Subcutaneous adipose tissue (tissue), 4 donors: ENCODE results near the gene HS1BP3. TPM values are rescaled to one million over a fixed set of nuclear protein-coding genes. Genes with fewer than 3 reads are reported as not detected.

Experiments used
- total RNA-seq, 4 donors: library from RNA; depleted of rRNA; stranded (reverse); fragments of >200 nt; gene quantifications; one replicate each; pipeline ENCODE4 v1.1.0, GENCODE V29; 2016
- TF ChIP-seq, protein P1 (sequence below): fragments of 450-650 bp; IDR thresholded peaks from one replicate; pipeline ENCODE4 v1.5.1; 2016; ENCODE audit warnings: low read depth, mild to moderate bottlenecking, control low read depth, antibody characterized with exemption, moderate library complexity

HS1BP3 gene
- total RNA-seq, 4 donors from 2014 or later = 12.6 to 37.6 (median 34.7) TPM

DNA sequence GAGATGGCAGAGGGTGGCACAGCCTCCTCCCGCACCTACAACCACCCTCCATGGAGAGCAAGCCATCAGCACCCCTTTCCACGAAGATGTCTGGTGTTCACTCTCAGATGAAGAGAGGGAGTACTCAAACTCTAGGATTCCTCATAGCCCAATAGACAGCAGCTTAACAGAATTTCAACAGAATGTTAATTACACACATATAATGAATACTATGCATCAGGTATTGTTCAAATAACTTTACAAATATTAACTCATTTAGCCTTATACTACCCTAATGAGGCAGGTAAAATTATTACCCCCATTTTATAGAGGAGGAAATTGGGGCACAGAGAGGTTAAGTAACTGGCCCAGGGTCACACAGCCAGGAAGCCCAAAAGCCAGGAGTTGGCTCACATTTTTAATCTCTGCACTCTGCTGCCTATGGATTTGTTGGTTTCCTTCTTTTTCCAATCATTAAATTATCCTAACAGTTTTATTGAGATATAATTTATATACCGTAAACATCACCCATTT, 39.0 kb downstream of the HS1BP3 start:
- TF ChIP-seq, protein P1, sequence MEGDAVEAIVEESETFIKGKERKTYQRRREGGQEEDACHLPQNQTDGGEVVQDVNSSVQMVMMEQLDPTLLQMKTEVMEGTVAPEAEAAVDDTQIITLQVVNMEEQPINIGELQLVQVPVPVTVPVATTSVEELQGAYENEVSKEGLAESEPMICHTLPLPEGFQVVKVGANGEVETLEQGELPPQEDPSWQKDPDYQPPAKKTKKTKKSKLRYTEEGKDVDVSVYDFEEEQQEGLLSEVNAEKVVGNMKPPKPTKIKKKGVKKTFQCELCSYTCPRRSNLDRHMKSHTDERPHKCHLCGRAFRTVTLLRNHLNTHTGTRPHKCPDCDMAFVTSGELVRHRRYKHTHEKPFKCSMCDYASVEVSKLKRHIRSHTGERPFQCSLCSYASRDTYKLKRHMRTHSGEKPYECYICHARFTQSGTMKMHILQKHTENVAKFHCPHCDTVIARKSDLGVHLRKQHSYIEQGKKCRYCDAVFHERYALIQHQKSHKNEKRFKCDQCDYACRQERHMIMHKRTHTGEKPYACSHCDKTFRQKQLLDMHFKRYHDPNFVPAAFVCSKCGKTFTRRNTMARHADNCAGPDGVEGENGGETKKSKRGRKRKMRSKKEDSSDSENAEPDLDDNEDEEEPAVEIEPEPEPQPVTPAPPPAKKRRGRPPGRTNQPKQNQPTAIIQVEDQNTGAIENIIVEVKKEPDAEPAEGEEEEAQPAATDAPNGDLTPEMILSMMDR = no peak

- TF ChIP-seq, protein P1 = no peak
Observed at GRCh38 chr2:20611077-20611843, 39.6 kb downstream of the HS1BP3 start.

- TF ChIP-seq, protein P1 = no peak
Observed at GRCh38 chr2:20609995-20610357, 40.9 kb downstream of the HS1BP3 start.

DNA sequence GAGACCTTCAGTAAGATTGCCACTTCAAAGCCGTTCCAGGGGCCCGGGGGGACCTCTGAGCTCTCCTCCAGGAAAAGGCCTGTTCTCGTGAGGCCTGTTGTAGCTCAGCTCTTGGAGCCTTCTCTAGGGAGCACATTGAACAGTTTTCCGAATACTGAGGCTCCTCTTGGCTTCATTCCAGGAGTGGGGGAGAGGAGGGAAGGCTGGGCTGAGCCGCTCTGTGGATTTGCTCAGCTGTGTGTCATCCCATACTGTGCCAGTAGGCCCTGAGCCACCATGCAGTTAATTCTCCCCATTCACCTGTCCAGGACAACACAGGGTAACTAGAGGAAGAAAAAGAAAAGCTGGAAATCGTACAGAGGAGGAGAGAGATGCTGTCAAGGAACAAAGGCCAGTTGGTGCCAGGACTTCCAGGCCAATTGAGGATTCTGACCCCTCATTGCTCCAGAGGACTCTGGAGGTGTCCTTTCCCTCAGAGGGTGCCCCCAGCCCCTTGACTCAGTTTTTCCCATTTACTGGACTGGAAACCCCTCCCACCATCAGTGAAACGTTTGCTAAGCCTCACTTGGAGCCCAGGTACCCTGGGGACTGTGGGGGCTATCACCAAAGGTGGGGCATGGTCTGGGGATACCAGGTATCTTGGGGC, 41.4 kb downstream of the HS1BP3 start:
- TF ChIP-seq, protein P1 = no peak

GRCh38 chr2:20608666-20609348, 42.1 kb downstream of the HS1BP3 start:
- TF ChIP-seq, protein P1 = no peak

- TF ChIP-seq, protein P1 = no peak
Observed at GRCh38 chr2:20607446-20607845, 43.5 kb downstream of the HS1BP3 start.

- TF ChIP-seq, protein P1 = no peak
Observed at GRCh38 chr2:20606198-20606597, 44.7 kb downstream of the HS1BP3 start.
